ENCODE data around the gene PDS5A.
"Not testable (repeated sequence)": the region's sequence is repeated elsewhere in the genome, so short reads cannot be mapped to it uniquely, and the experiment has no call there.

The PDS5A gene

DNA sequence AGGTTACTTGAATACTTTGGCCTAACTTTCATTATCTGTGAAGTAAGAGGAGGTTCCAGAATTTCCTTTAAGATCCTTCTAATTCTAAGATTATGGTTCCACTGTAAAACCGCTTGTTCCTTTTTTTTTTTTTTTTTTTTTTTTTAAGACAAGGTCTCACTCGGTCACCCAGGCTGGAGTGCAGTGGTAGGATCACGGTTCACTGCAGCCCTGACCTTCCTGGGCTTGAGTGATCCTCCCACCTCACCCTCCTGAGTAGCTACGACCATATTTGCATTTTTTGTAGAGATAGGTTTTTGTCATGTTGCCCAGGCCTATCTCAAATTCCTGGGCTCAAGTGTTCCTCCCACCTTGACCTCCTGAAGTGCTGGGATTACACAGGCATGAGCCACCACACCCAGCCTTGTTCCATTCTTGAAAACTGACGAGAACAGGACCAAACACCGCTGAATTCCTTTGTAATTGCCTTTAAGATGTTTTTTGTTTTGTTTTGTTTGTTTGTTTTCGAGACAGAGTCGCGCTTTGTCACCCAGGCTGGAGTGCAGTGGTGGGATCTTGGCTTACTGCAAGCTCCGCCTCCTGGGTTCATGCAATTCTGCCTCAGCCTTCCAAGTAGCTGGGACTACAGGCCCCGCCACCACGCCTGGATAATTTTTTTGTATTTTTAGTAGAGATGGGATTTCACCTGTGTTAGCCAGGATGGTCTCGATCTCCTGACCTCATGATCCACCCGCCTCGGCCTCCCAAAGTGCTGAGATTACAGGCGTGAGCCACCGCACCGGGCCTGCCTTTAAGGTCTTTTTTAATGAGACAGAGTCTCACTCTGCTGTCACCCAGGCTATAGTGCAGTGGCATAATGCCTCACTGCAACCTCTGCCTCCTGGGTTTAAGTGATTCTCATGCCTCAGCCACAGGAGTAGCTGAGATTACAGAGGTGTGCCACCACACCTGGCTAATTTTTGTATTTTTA lies 6.8 kb downstream of the PDS5A start:
- no peak for DNase-seq (ENCODE audit: low read depth in 2 of 2)

DNA sequence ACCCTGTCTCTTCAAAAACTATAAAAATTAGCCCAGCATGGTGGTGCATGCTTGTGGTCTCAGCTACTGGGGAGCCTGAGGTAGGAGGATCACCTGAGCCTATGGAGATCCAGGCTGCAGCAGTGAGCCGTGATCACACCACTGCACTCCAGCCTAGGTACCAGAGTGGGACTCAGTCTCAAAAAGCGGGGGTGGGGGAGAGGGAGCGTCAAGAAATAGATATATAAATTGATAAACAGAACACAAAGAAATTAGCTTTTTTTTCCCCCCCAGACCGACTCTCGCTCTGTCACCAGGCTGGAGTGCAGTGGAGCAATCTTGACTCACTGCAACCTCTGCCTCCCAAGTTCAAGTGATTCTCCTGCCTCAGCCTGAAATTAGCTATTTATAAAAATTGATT lies 14.1 kb downstream of the PDS5A start:
- no peak for DNase-seq (ENCODE audit: low read depth in 2 of 2)

DNA sequence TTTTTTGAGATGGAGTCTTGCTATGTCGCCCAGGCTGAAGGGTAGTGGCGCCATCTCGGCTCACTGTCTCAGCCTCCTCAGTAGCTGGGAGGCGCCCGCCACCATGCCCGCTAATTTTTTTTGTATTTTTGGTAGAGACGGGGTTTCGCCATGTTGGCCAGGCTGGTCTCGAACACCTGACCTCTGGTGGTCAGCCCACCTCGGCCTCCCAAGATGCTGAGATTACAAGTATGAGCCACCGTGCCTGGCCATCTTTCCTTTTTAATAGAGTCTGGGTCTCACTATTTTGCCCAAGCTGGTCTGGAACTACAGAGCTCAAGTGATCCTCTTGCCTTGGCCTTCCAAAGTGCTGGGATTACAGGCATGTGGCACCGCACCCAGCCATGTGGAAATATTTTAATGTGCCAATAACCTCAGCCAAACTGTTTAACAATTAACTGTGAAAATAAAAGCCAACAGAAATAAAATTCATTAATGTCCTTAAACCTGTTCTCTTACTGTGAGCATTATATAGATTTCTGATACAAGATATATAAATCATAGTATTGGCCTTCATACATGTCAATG lies 16.3 kb downstream of the PDS5A start:
- DNase-seq (ENCODE audit: low read depth in 2 of 2) = no peak

DNA sequence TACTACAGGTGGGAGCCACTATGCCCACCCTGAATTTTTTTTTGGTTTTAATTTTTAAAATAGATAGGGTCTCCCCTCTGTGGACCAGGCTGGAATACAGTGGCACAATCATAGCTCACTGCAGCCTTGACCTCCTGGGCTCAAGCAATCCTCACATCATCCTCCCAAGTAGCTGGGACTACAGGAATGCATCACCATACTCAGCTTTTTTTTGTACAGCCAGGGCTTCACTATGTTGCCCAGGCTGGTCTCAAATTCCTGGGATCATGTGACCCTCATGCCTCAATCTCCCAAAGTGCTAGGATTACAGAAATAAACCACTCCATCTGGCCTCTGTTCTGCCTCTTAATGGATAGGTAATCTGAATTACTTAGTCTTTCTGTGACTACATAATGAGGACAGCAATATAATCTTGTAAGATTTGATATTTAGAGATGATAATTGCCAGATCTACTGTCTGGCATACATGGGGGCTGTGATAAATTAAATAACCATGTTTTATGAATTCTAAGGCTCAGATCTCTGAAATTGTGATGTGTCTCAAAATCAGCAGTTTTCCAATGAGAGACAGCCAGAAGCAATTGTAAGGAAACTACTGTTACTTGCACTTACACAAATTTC lies 26.7 kb downstream of the PDS5A start:
- no peak for DNase-seq (ENCODE audit: low read depth in 2 of 2)

DNA sequence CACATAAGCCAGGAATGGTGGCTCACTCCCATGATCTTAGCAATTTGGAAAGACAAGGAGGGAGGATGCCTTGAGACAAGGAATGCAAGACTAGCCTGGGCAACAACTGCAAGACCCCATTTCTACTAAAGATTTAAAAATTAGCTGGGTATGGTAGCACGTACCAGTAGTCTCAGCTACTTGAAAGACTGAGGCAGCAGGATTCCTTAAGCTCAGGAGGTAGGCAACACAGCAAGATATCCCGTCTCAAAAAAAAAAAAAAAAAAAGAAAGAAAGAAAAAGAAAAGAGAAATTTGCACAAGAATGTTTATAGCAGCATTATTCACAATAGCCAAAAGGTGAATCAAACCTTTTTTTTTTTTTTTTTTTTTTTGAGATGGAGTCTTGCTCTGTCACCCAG lies 29.7 kb downstream of the PDS5A start:
- DNase-seq (ENCODE audit: low read depth in 2 of 2) = no peak

DNA sequence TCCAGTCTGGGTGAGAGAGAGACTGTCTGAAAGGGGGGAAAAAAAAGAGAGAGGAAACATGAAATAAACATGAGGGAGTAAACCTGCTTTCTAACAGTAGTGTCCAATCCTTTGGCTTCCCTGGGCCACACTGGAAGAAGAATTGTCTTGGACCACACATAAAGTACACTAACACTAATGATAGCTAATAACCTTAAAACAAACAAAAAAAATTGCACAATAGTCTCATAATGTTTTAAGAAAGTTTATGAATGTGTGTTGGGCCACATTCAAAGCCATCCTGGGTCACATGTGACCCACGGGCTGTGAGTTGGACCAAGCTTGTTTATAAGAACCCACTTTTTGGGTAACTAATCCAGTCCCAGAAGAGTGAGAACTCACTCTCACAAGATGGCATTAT lies 30.3 kb downstream of the PDS5A start:
- DNase-seq (ENCODE audit: low read depth in 2 of 2) = no peak

DNA sequence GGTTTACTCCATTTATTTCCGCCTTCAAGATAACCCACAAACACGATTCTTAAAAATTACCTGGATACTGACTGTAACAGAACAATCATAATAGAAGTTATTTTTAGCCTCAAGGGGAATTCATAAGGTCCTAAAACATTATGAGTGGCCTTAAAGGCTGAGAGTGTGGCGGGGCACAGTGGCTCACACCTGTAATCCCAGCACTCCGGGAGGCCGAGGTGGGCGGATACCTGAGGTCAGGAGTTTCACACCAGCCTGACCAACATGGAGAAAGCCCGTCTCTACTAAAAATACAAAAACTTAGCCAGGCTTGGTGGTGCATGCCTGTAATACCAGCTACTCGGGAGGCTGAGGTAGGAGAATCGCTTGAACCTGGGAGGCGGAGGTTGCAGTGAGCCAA lies 33.5 kb downstream of the PDS5A start:
- not testable (repeated sequence) for DNase-seq (ENCODE audit: low read depth in 2 of 2)

DNA sequence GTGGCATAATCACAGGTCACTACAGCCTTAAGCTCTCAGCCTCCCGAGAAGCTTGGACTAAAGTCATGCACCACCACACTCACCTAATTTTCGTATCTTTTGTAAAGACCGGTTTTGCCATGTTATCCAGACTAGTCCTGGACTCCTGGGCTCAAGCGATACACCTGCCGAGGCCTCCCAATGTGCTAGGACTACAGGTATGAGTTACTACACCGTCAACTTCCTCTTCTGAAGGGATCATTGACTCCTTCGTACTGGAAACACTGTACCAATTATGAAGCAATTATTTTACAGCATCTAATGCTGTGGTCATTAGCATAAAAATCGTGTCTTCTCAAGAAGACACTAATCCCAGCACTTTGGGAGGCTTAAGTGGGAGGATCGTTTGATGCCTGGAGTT lies 35.2 kb downstream of the PDS5A start:
- DNase-seq (ENCODE audit: low read depth in 2 of 2) = no peak

DNA sequence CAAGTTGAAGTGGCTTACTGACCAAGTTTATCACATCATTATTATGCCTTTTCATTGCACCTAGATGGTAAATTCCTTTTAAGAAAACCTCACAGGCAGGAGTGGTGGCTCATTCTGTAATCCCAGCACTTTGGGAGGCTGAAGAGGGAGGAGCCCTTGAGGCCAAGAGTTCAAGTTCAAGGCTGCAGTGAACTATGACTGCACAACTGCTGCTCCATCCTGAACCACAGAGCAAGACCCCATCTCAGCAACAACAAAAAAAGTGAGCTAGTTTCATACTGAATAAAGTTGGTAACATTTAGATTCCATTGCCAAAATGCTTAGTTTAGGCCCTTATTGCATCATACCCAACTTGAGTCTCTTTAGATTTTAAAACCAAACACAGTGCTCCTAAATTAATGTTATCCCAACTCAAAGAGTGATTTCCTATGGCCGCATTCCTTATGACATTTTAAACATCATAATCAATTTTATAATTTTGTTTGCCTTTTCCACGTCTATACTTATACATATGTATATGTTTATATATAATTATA lies 36.0 kb downstream of the PDS5A start:
- DNase-seq (ENCODE audit: low read depth in 2 of 2) = no peak

DNA sequence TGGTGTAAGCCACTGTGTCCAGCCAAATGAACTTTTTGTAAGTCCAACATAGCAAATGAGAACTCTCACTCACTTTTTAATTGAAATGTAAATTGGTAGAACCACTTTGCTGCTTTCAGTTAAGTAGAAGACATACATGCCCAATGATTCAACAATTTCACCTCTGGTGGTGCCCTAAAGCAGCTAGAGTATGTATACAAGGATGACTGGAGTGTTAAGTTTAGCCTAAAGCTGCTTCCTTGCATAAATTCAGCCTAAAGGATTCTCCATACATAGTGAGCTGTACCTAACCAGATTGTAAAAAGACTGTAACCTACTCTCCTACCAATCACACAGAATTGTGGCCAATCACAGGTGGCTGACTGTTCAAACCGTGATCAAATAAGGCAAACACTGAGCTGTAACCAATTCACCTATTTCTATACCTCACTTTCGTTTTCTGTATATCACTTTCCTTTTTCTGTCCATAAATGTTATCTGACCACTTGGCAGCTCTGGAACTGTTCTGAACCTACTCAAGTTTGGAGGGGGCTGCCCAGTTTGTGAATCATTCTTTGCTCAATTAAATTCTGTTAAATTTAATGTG lies 39.9 kb downstream of the PDS5A start:
- DNase-seq (ENCODE audit: low read depth in 2 of 2) = no peak

DNA sequence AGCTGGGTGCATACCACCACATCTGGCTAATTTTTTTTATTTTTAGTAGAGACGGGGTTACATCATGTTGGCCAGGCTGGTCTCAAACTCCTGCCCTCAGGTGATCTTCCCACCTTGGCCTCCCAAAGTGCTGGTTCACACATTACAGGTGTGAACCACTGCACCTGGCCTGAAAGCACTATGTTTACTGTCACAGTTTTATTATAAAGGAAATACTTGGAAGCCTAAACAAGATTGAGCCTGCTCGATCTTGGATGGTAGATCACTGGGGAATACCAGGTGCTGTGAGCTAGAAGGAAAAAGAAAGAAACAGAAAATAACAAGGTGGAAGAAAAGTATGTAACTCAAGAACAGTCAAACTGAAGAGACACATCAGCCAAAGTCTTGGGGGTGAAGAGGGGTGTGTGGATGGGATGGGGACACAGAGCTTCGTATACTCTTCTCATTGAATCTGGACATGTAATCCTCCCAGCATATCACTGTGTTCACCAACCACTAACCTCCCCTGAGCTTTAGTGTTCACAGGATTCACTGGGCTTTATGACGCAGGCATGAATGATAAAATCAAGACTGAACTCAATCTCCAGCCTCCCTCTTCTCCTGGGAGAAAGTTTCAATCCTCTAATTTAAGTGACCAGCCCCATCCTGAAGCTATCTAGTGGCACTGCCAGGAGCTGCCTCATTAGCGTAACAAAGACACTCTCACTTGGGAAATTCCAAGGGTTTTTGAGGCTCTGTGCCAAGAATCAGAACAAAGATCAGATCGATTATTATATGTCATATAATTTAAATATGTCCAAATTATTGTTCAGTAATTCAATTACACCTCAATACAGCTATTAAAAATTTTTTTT lies 40.9 kb downstream of the PDS5A start:
- DNase-seq (ENCODE audit: low read depth in 2 of 2) = no peak

DNA sequence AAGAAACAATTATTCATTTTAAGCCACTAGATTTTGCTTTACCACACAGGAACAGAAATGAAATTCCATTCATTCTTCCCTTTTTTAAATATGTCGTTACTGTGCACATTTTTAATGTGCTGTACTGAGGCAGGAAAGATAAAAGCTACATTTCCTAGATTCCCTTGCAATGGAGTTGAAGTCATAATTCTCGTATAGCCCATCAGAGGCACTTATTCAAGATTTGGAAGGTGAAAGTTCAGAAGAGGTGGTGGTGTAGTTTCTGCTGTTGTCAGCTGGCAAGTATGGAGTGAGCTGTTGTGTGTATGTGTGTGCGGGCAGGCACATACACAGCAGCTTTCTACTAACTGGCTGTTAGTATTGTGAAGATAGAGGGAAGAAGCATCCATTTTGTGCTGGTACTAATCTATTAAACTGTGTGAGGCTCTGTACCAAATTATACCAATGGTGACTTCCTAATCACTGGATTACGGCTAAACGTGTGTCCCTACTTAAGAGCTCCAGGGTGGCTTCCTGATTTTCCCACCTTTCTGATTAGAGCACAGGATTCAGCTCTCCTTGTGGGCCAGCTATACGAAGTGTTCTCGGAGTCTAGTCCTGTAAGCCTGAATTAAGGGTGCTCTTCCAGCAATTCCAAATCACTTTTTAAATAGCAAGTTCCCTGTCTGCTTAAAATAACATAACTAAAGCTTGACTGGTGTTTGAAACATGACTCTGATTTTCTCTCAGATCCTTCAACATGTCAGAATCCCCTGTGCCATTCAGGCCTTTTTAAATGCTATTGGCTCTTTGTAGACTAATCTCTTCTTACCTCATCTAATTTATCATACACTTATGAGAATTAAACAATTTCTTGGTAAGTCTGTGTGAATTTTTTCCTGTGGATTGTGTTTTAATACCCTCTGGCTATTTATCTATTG lies 43.8 kb downstream of the PDS5A start:
- DNase-seq (ENCODE audit: low read depth in 2 of 2) = no peak

DNA sequence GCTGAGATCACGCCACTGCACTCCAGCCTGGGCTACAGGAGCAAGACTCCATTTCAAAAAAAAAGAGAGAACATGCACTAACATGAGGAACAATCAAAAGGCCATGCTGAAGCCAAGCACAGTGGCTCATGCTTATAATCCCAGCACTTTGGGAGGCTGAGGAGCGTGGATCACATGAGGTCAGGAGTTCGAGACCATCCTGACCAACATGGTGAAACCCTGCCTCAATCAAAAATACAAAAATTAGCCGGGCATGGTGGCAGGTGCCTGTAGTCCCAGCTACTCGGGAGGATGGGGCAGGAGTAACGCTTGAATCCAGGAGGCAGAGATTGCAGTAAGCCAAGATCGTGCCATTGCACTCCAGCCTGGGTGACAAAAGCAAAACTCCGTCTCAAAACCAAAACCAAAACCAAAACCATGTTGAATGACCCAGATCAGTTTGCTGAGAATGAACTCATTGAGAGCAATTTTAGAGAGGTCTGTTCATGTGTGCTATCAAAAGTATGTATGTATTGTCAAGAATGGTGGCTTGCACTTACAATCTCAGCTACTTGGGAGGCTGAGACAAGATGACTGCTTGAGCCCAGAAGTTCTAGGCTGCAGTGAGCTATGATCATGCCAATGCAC lies 44.8 kb downstream of the PDS5A start:
- no peak for DNase-seq (ENCODE audit: low read depth in 2 of 2)

DNA sequence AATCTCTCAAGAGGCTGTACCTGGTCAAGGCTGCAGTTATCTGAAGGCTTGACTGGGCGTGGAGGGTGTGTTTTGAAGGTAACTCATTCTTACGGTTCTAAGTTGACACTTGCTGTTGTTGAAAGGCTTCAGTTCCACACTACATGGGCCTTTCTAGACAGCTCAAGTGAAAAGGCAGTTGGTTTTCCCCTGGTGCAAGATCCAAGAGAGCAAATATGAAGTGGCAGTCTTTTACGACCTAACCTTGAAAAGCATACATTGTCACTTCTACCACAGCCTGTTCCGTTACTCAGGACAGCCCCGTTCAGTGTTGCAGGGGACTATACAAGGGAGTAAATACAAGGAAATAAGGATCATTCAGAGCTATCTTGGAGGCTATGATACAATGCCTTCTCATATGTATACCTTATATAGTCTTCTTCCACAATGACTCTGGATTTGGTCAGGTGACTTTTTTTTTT lies 46.2 kb downstream of the PDS5A start:
- no peak for DNase-seq (ENCODE audit: low read depth in 2 of 2)

DNA sequence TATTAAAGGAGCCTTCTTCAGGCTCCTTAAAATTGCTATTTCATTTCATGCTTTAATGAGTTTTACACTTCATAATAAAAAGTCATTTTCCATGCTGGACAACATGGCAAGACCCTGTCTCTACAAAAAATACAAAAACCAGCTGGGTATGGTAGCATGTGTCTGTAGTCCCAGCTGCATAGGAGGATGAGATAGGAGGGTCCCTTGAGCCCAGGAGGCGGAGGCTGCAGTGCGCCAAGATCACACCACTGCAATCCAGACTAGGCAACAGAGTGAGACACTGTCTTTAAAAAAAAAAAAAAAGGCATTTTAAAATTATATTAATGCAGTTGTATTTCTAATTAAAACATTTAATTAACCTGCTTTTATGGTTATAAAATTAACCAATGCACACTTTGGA lies 49.2 kb downstream of the PDS5A start:
- DNase-seq (ENCODE audit: low read depth in 2 of 2) = no peak

DNA sequence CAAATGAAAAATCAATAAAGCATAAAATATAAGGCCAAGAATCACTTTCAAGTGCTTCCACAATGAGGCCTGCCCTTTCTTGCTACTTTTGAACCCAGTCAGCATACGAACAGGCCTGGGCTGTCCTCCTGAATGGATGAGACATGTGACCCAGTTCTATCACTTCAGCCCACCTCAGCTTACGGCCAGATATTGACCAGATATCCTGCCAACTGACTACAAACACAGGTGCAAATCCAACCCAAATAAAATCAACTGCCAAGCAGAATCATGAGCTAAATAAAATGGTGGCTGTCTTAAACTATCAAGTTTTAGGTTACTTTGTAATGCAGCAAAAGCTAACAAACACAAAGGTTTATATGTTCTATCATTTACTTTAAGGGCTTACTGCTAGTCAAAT lies 53.7 kb downstream of the PDS5A start:
- no peak for DNase-seq (ENCODE audit: low read depth in 2 of 2)

DNA sequence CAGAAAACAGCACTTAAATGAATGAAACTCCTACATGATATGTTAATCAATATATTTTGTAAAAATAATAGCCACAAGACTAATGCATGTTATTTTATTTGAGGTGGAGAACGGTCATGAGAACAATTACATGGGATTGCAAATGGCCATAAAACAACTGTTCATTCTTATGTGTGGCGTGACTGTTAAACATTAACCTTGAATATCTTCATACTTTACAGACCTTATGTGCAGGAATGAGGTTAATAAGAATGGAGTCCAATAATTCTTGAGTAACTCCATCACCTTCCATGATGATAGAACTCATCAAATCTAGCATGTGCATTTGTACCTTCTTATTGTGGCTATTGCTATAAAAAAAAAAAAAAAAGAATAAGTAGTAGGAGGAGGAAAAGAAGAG lies 55.3 kb downstream of the PDS5A start:
- DNase-seq (ENCODE audit: low read depth in 2 of 2) = no peak

DNA sequence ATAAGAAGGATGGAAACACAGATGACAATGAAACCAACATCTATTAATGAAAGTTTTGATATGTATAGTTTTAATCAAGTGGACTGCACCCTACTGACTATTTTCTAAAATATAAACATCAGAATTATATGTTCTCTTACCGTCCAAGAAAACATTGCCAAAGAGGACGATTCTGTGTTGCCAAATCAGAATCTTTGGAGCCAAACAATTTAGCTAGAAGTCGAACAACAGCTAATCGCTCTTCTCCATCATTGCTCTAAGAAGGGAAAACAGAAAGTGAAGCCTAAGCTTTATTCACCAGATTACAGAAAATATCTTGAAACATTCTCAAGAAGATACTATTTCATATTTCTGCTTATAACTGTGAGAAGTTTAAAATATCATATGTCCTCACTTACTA lies 64.2 kb downstream of the PDS5A start:
- DNase-seq (ENCODE audit: low read depth in 2 of 2) = no peak

DNA sequence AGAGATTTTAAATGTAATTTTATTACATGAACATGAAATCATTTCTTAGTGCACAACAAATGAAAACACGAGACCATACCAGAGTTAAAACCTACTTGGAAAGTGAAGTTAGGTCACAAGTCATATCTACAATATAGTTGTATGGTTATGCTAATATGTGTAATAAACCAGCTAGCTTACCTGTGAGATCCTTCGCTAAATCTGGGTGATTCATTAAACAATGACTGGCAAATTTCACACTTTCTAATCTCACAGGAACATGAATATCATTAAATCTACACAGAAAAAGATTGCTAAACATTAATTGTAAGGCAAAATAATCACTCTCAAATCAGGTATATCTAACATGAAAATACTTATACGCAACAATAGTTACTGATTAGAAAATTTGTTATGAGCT lies 67.6 kb downstream of the PDS5A start:
- DNase-seq (ENCODE audit: low read depth in 2 of 2) = no peak

DNA sequence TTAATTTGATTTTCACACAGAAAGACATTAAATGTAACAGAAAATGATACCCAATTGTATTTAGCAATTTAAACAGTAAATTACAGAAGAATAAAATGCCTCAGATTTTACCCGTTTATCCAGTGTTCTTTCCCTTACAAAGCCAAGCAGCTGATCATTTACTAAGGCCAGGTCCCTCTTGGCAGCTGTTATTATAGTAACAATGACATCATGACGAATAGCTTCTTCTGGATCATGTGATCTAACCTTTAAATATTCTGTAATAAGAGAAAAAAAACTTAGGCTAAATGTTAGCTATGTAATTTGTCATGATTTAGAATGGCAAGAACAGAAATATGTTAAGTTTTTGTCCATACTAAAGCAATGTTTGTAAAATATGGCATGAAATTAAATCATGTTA lies 69.4 kb downstream of the PDS5A start:
- no peak for DNase-seq (ENCODE audit: low read depth in 2 of 2)
